ENCODE data around the gene CDH9.

CDH9 gene

DNA sequence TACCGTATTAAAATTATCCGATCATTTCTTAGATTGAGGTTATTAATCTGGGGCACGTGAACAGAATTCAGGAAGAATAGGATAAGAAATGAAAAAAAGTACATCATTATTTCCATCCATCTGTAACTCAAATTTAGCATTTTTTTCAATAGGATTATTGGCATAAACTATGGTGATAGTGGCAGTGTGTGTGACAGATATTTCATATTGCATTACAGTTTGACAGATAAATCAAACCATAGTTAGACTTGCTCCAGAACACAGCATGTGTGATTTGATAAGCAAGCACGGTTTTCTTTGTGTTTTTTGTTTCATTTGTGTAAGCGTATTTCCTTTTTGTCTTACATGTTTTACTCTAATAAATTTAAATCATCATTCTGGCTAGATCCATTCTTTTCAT is 155.0 kb downstream of the CDH9 start:
- Histone ChIP-seq H3K4me1 (ENCODE audit: control insufficient read depth in 1 of 2, insufficient read depth in 1 of 2, low read depth in 1 of 2, low read length in 1 of 2) (no peaks in the 10 kb centered on the region), H3K4me3 (ENCODE audit: low read depth in 1 of 2, low read length in 1 of 2) (no peak overlapping the region), H3K27me3 (no peaks in the 10 kb centered on the region), H3K36me3 (no peaks in the 10 kb centered on the region), H3K9me3 (no peaks in the 10 kb centered on the region), H3K27ac (no peak overlapping the region)
- TF ChIP-seq CTCF (IDR thresholded peaks at IDR 0.05), result no peak

DNA sequence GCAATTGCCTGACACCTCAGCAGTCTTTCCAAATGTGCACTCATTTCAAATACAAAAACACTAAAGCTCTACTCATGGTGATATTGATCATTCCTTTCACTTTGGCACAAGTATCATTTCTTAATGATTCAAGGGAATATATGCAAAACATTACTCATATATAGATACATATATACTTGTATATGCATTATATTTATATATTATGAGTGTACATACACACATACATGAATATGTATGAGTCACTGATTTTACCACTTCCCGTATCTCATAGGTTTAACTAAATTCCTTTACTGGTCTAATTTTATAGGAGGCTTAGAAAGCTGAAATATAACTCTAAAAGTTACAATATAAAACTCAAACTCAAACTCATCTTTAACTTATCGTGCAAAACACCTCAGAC is 156.5 kb downstream of the CDH9 start:
- Histone ChIP-seq H3K4me1 (ENCODE audit: control insufficient read depth in 1 of 2, insufficient read depth in 1 of 2, low read depth in 1 of 2, low read length in 1 of 2) (no peaks in the 10 kb centered on the region), H3K27me3 (no peaks in the 10 kb centered on the region), H3K9me3 (no peaks in the 10 kb centered on the region), H3K27ac (no peak overlapping the region), H3K4me3 (ENCODE audit: low read depth in 1 of 2, low read length in 1 of 2) (no peak overlapping the region), H3K36me3 (no peaks in the 10 kb centered on the region)
- TF ChIP-seq CTCF (IDR thresholded peaks at IDR 0.05), result no peak

DNA sequence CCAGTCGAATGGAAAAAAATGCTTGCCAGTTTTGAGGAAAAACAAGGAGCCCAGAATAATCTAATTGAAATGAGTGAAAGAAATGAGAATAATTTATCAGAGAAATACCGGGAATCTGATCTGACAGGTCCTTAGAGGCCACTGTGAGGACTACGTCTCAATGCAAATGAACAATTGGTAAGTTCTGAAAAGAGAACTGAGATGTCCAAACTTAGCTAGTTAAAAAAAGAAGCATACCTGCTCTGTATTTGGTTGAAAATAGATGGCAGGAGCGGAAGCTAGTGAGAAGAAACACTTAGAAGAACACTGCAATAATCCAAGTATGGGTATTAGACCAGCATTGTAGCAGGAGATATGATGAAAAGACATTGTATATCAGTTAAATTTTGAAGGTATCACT is 161.2 kb downstream of the CDH9 start:
- H3K4me3 ChIP-seq (ENCODE audit: low read depth in 1 of 2, low read length in 1 of 2), result no peak overlapping the region
- H3K36me3 ChIP-seq, result no peaks in the 10 kb centered on the region
- TF ChIP-seq CTCF (IDR thresholded peaks at IDR 0.05), result no peak
- H3K27me3 ChIP-seq, result no peaks in the 10 kb centered on the region
- no peaks in the 10 kb centered on the region for H3K4me1 ChIP-seq (ENCODE audit: control insufficient read depth in 1 of 2, insufficient read depth in 1 of 2, low read depth in 1 of 2, low read length in 1 of 2)
- no peaks in the 10 kb centered on the region for H3K9me3 ChIP-seq
- no peak overlapping the region for H3K27ac ChIP-seq

- no peaks in the 10 kb centered on the region for H3K4me1 ChIP-seq (ENCODE audit: control insufficient read depth in 1 of 2, insufficient read depth in 1 of 2, low read depth in 1 of 2, low read length in 1 of 2)
- no peak overlapping the region for H3K27ac ChIP-seq
- TF ChIP-seq CTCF (IDR thresholded peaks at IDR 0.05), result no peak
- no peaks in the 10 kb centered on the region for H3K36me3 ChIP-seq
- no peak overlapping the region for H3K4me3 ChIP-seq (ENCODE audit: low read depth in 1 of 2, low read length in 1 of 2)
- H3K9me3 ChIP-seq, result peaks cover 2% of the 10 kb centered on the region
- no peaks in the 10 kb centered on the region for H3K27me3 ChIP-seq
Measured at GRCh38 chr5:26872337-26872736, 166.0 kb downstream of the CDH9 start.

- Histone ChIP-seq H3K27me3 (no peaks in the 10 kb centered on the region), H3K4me1 (ENCODE audit: control insufficient read depth in 1 of 2, insufficient read depth in 1 of 2, low read depth in 1 of 2, low read length in 1 of 2) (no peaks in the 10 kb centered on the region), H3K9me3 (peaks cover 2% of the 10 kb centered on the region), H3K4me3 (ENCODE audit: low read depth in 1 of 2, low read length in 1 of 2) (no peak overlapping the region), H3K36me3 (no peaks in the 10 kb centered on the region), H3K27ac (no peak overlapping the region)
- TF ChIP-seq CTCF (IDR thresholded peaks at IDR 0.05), result no peak
Measured at GRCh38 chr5:26869781-26870180, 168.6 kb downstream of the CDH9 start.

DNA sequence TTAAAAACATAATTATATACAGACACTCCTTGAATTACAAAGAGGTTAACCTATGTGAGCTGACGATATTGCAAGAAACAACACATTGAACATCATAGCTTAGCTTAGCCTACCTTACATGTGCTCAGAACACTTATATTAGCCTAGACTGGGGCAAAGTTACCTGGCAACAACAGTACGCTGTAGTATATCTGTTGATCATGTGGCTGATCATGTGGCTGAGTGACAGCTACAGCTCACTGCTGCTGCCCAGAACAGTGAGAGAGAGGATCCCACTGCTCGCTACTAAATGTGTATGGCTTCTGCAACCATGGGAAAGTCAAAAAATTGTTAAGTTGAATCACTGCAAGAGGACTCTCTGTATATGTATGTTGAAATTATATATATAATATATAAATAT is 169.9 kb downstream of the CDH9 start:
- H3K36me3 ChIP-seq, result no peaks in the 10 kb centered on the region
- no peaks in the 10 kb centered on the region for H3K4me1 ChIP-seq (ENCODE audit: control insufficient read depth in 1 of 2, insufficient read depth in 1 of 2, low read depth in 1 of 2, low read length in 1 of 2)
- H3K27ac ChIP-seq, result no peak overlapping the region
- TF ChIP-seq CTCF (IDR thresholded peaks at IDR 0.05), result no peak
- peaks cover 2% of the 10 kb centered on the region for H3K9me3 ChIP-seq
- H3K4me3 ChIP-seq (ENCODE audit: low read depth in 1 of 2, low read length in 1 of 2), result no peak overlapping the region
- H3K27me3 ChIP-seq, result no peaks in the 10 kb centered on the region

All from neutrophil (primary cell).